K562 (cell line): ENCODE data around the gene ESPL1. TPM values are rescaled to one million over a fixed set of nuclear protein-coding genes. Genes with fewer than 3 reads are reported as not detected.
A peak's percentile ranks its signal among the peaks of the same experiment; 100 is the strongest.

Source experiments
- ATAC-seq: fragments of 200-7000 bp; cut with Tn5 transposase; 3 replicates; pipeline ENCODE4 v1.9.1; 2020; ENCODE audit warnings: moderate library complexity
- BruUV-seq: library from RNA; stranded (reverse); fragments of 400-500 nt; replicated peaks from 2 replicates; lab custom pipeline; 2021; lab: Mats Ljungman, UMichigan
- CTCF ChIA-PET: fragments of 300-600 bp; formaldehyde crosslinking; extraction: SDS; loops from one replicate; lab custom pipeline; 2021; ENCODE audit warnings: low intra/inter-chr PET ratio; lab: Yijun Ruan, JAX
- POLR2A ChIA-PET: fragments of 300-600, 350-650 bp; sonication (Branson Sonifier 250); formaldehyde crosslinking; extraction: SDS; loops from one replicate; lab custom pipeline; 2021; ENCODE audit warnings: antibody characterized with exemption, inconsistent platforms; lab: Yijun Ruan, JAX
- DNase-seq, 4 experiments: peaks; one replicate each; pipeline versions ENCODE4 v3.0.0 to v3.0.0-alpha.2; 2011 to 2018; ENCODE audit warnings: low spot score in 3 of 4, mixed read lengths in 3 of 4; ENCODE audit errors: extremely low read depth in 1 of 4
- FAIRE-seq: peaks from 2 replicates; lab custom pipeline; 2011; peaks lifted over from hg19 to GRCh38; lab: Jason Lieb, UNC
- H2AFZ ChIP-seq: 2 replicates; pipeline ENCODE4 v1.6.0; 2011; ENCODE audit warnings: low read depth, low read length, control low read depth, inconsistent platforms
- H3K27ac ChIP-seq: fragments of 200-600 bp; 3 replicates; pipeline ENCODE4 v1.8.0; 2011; ENCODE audit warnings: low read depth, mild to moderate bottlenecking, control low read depth, inconsistent platforms, low read length, moderate library complexity, mixed read lengths; ENCODE audit errors: extremely low read depth
- H3K27me3 ChIP-seq, 2 experiments: fragments of 300-600 bp in 1 of 2; 2 replicates in 1 of 2; 3 replicates in 1 of 2; pipeline versions ENCODE4 v1.6.0 to v1.8.0; 2011; ENCODE audit warnings: inconsistent platforms in 2 of 2, low read length in 2 of 2, mild to moderate bottlenecking in 1 of 2, mixed read lengths in 1 of 2, moderate library complexity in 1 of 2; ENCODE audit not compliant: control insufficient read depth in 2 of 2, insufficient read depth in 2 of 2
- H3K36me3 ChIP-seq: fragments of 300-600 bp; 3 replicates; pipeline ENCODE4 v1.8.0; 2011; ENCODE audit warnings: mild to moderate bottlenecking, low read length, inconsistent platforms; ENCODE audit not compliant: control insufficient read depth, insufficient read depth
- H3K4me1 ChIP-seq, 2 experiments: fragments of 200-600 bp in 1 of 2; replicated peaks in 1 of 2; 2 replicates in 1 of 2; 3 replicates in 1 of 2; pipeline versions ENCODE4 v1.5.1 to v1.8.0; 2011; ENCODE audit warnings: inconsistent platforms in 2 of 2, low read length in 2 of 2, mild to moderate bottlenecking in 1 of 2, mixed read lengths in 1 of 2, moderate library complexity in 1 of 2; ENCODE audit not compliant: control insufficient read depth in 2 of 2, insufficient read depth in 2 of 2
- H3K4me2 ChIP-seq: 2 replicates; pipeline ENCODE4 v1.6.1; 2011; ENCODE audit warnings: low read length, control low read depth, inconsistent platforms, mixed read lengths; ENCODE audit not compliant: insufficient read depth
- H3K4me3 ChIP-seq: fragments of 200-600 bp; sonication (generic), shearing (Covaris generic); 2 replicates; pipeline ENCODE4 v1.5.1; 2016; ENCODE audit warnings: control low read depth, inconsistent platforms
- H3K79me2 ChIP-seq: fragments of 200-600 bp; 3 replicates; pipeline ENCODE4 v1.8.0; 2011; ENCODE audit warnings: low read length, inconsistent platforms; ENCODE audit not compliant: control insufficient read depth, insufficient read depth
- H3K9ac ChIP-seq, 2 experiments: 2 replicates each; pipeline versions ENCODE4 v1.6.0 to v1.6.1; 2011; ENCODE audit warnings: low read depth in 2 of 2, low read length in 2 of 2, control low read depth in 1 of 2, inconsistent platforms in 1 of 2, mild to moderate bottlenecking in 1 of 2, mixed read lengths in 1 of 2; ENCODE audit not compliant: insufficient read depth in 1 of 2
- H3K9me1 ChIP-seq: one replicate; pipeline ENCODE4 v1.6.0; 2011; ENCODE audit warnings: inconsistent platforms, mild to moderate bottlenecking, low read length, moderate library complexity; ENCODE audit not compliant: control insufficient read depth, insufficient read depth
- H3K9me3 ChIP-seq: replicated peaks from 2 replicates; pipeline ENCODE4 v1.5.1; 2011; ENCODE audit warnings: low read depth, low read length, inconsistent platforms; ENCODE audit not compliant: control insufficient read depth, insufficient read depth
- H4K20me1 ChIP-seq: replicated peaks from 2 replicates; pipeline ENCODE4 v1.6.1; 2011; ENCODE audit warnings: low read length, inconsistent platforms, mixed read lengths; ENCODE audit not compliant: control insufficient read depth, insufficient read depth
- CBX3 ChIP-seq, 2 experiments: IDR thresholded peaks; 1 replicate in 1 of 2; 2 replicates in 1 of 2; pipeline ENCODE4 v1.6.1; 2012; ENCODE audit warnings: inconsistent platforms in 2 of 2, low read length in 2 of 2, borderline replicate concordance in 1 of 2, control low read depth in 1 of 2
- PHB ChIP-seq: fragments of 250-450 bp; sonication (Bioruptor Pico); IDR thresholded peaks from 2 replicates; pipeline ENCODE4 v1.5.0; 2021
- WGBS: fragments of 100-300 bp; shearing (Covaris generic); methylation state at CpG from one replicate; pipeline ENCODE4 v1.1.6; 2016; ENCODE audit warnings: low coverage, mixed read lengths; ENCODE audit not compliant: insufficient coverage; ENCODE audit errors: missing lambda C conversion rate; 5-methylcytosine and 5-hydroxymethylcytosine counted together
- in situ Hi-C: fragments of 300-500 bp; cut with MboI; formaldehyde crosslinking; loops from 4 replicates; pipeline ENCODE4 v1.15.0; 2018; ENCODE audit warnings: inconsistent platforms, mixed read lengths
- intact Hi-C: fragments of 100-400 bp; cut with micrococcal nuclease; formaldehyde crosslinking; loops from 2 replicates; pipeline ENCODE4 v1.14.2; 2022
- polyA plus RNA-seq, 8 experiments: library from polyadenylated mRNA; depleted of rRNA in 4 of 8; stranded (reverse) in 5 of 8; unstranded in 3 of 8; fragments of >200 nt; fragmentation: Nextera tagmentation in 2 of 8; fragmentation: Illumina TruSeq in 1 of 8; extraction: Ambion mirVana in 2 of 8; extraction: Trizol in 1 of 8; gene quantifications; 2 replicates each; pipeline versions ENCODE4 v1.2.1 to v1.2.3, GENCODE V29; 2011 to 2014; ENCODE audit warnings: inconsistent platforms in 1 of 8, missing spikeins in 1 of 8
- total RNA-seq, 7 experiments: library from RNA; depleted of rRNA in 6 of 7; stranded (reverse); fragments of >200 nt in 6 of 7; fragmentation: Illumina TruSeq in 2 of 7; extraction: Trizol in 2 of 7; gene quantifications; 2 replicates each; pipeline versions ENCODE4 v1.2.1 to v1.2.3, GENCODE V29; 2011 to 2021; ENCODE audit warnings: low replicate concordance in 1 of 7
- TF ChIP-seq, protein P1 (sequence below): fragments of 450-650 bp; IDR thresholded peaks from 2 replicates; pipeline ENCODE4 v1.6.1; 2018; ENCODE audit warnings: mild to moderate bottlenecking, low read depth; ENCODE audit not compliant: partially characterized antibody
- TF ChIP-seq, protein P2 (sequence below): fragments of 450-650 bp; IDR thresholded peaks from 2 replicates; pipeline ENCODE4 v1.6.1; 2017; ENCODE audit warnings: mild to moderate bottlenecking, moderate library complexity
- TF ChIP-seq, protein P3 (sequence below): sonication (generic); formaldehyde crosslinking; IDR thresholded peaks from 2 replicates; pipeline ENCODE4 v1.8.1; 2022; ENCODE audit warnings: missing genetic modification reagents

ESPL1 gene
- total and polyA plus RNA-seq, 9 of the 15 experiments (the other 6 are each of a cell fraction or from before 2014, with no cell fraction given) = 1.2 to 55.0 (median 18.7) TPM

DNA sequence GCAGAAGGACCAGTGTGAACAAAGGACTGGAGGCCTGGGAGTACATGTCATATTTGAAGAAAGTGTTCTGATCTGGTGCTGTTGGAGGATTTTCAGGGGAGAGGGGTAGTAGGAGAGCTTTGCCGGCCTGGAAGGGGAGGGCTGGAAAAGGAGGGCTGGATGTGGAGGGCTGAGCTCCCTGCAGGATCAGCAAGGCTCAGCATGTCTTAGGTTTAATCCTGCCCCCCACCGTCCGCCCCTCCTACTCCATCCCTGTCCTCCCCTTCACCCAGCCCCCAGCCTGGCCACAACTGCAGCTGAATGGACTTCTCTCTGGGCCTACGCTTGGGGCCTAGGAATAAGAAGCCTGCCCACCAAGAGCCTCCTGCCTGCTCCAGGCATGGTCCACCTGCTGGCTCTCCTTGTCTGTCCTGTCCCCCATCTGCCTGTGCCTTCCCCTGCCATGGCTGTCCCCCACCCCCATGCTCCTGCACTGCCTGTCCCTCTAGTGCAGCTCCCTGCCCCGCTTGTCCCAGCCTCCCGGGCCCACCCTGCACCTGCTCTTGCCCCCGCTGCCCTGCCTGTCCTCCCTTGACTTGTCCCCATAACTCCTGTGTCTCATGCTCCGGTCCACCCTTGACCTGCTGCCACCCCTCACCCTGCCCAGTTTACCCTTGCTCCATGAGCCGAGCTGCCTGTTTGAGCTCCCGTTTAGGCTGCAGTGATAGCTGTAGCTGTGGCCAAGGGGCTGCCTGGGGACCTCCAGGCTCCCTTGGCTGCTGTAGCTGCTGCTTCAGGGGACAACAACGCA is 26.3 kb upstream of the ESPL1 start:
- Histone ChIP-seq H3K36me3 (no peaks in the 10 kb centered on the region), H3K27me3 (no peaks in the 10 kb centered on the region), H4K20me1 (no peaks in the 10 kb centered on the region), H3K9me3 (no peaks in the 10 kb centered on the region), H3K9me1 (no peaks in the 10 kb centered on the region), H3K79me2 (no peaks in the 10 kb centered on the region), H2AFZ (peak overlapping the region; percentile 10), H3K4me3 (no peak overlapping the region), H3K4me1 (peaks cover 14 to 24% of the 10 kb centered on the region in 2 experiments; a peak in 4 of 5 replicates), H3K27ac (no peak overlapping the region), H3K4me2 (no peak overlapping the region), H3K9ac (peak overlapping the region in 1 of 2 experiments; percentile 80; a peak in 2 of 4 replicates)
- DNase-seq = no peak
- TF ChIP-seq, protein P1, sequence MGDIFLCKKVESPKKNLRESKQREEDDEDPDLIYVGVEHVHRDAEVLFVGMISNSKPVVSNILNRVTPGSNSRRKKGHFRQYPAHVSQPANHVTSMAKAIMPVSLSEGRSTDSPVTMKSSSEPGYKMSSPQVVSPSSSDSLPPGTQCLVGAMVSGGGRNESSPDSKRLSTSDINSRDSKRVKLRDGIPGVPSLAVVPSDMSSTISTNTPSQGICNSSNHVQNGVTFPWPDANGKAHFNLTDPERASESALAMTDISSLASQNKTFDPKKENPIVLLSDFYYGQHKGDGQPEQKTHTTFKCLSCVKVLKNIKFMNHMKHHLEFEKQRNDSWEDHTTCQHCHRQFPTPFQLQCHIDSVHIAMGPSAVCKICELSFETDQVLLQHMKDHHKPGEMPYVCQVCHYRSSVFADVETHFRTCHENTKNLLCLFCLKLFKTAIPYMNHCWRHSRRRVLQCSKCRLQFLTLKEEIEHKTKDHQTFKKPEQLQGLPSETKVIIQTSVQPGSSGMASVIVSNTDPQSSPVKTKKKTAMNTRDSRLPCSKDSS = no peak
- no peak for TF ChIP-seq PHB (CRISPR knock-in tag)
- TF ChIP-seq, protein P2, sequence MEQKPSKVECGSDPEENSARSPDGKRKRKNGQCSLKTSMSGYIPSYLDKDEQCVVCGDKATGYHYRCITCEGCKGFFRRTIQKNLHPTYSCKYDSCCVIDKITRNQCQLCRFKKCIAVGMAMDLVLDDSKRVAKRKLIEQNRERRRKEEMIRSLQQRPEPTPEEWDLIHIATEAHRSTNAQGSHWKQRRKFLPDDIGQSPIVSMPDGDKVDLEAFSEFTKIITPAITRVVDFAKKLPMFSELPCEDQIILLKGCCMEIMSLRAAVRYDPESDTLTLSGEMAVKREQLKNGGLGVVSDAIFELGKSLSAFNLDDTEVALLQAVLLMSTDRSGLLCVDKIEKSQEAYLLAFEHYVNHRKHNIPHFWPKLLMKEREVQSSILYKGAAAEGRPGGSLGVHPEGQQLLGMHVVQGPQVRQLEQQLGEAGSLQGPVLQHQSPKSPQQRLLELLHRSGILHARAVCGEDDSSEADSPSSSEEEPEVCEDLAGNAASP = no peak
- TF ChIP-seq CBX3 (IDR thresholded peaks at IDR 0.05; ENCODE audit: borderline replicate concordance in 1 of 2, low read length in 2 of 2) = no peak
- TF ChIP-seq, protein P3, sequence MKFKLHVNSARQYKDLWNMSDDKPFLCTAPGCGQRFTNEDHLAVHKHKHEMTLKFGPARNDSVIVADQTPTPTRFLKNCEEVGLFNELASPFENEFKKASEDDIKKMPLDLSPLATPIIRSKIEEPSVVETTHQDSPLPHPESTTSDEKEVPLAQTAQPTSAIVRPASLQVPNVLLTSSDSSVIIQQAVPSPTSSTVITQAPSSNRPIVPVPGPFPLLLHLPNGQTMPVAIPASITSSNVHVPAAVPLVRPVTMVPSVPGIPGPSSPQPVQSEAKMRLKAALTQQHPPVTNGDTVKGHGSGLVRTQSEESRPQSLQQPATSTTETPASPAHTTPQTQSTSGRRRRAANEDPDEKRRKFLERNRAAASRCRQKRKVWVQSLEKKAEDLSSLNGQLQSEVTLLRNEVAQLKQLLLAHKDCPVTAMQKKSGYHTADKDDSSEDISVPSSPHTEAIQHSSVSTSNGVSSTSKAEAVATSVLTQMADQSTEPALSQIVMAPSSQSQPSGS (CRISPR knock-in tag) = no peak
- POLR2A ChIA-PET = interaction anchor here (0.6 to 2.3 kb wide), 4 partner anchors 9 to 247 kb away, joined by 3 to 8 read pairs (median 4); no protein-coding TSS in a partner anchor
- WGBS = 60% methylated on average over 8 of the region's 11 CpGs
- no peak for FAIRE-seq
- CTCF ChIA-PET = no interaction called here
- ATAC-seq = peak; percentile 26
- in situ Hi-C loops = no loop called here
- no TSS peak for BruUV-seq
- intact Hi-C loops = no loop called here
